Epidermal melanocyte (primary cell): Measurements from ENCODE around the gene FRMD8.
A peak's percentile ranks its signal among the peaks of the same experiment; 100 is the strongest.

Experiments
- DNase-seq: peaks from one replicate; pipeline ENCODE4 v3.0.0; 2011; ENCODE audit warnings: low spot score; ENCODE audit not compliant: insufficient read length

Gene FRMD8

DNA sequence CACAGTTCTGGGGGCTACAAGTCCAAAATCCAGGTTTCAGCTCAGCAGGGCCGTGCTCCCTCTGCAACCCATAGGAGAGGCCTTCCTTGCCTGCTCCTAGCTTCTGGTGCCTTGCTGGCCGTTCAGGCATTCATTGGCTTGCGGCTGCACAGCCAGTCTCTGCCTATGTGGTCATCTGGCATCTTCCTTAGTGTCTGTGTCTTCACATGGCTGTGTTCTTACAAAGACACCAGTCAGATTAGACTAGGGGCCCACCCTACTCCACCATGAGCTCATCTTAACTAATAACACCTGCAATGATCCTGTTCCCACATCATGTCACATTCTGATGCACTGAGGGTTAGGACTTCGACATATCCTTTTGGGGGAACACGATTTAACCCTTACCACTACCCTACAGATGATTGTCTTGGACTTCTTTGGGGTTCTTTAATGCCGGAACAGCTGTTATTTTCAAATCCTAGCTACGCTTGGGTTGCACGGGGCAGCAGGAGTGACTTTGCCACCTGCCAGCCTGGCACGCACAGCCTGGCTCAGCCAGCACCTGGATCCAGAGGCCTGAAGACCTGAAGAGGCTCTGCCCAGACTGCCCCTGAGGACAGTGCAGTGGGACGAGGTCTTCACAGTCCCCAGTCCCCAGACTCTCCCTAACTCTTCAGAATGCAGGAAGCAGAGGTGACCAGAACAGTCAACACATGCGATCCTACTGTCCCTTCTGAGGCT lies 28.5 kb downstream of the FRMD8 start:
- DNase-seq = no peak

DNA sequence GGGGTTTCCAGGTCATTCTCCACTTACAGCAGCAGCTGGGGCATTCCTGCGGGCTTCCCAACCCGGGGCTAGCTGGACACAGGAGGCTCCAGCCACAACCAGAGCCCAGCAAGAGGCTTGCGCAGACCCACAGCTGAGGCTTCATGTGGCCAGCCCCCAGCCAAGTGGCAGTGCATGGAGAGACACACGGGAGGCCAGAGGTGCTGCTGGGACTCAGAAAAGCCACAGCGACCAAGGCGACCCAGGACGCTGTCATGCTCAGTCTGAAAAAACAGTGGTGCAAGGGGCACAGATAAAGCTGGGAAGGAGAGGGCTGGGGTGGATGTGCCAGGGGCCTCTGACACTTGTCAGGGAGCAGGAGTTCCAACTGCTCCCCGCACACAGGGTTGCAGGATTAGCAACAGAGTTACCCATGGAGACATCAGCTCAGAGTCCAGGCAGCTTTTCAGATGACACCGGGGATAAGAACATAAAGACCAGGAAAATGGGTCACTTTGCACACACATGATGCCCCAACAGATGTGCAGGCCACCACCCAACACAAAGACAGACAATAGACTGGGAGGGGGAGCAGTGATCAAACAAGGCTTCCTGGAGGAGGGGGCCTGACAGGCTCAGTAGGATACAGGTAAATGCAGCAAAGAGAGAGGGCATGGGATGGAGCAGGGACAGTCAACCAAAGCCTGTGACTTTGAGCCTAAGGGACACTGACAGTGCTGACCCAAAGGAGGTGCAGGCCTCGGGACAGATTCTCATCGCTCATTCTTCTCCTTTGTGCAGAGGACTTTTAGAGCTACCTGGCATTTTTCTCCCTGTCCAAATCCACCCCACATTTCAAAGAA lies 29.3 kb downstream of the FRMD8 start:
- DNase-seq = no peak

DNA sequence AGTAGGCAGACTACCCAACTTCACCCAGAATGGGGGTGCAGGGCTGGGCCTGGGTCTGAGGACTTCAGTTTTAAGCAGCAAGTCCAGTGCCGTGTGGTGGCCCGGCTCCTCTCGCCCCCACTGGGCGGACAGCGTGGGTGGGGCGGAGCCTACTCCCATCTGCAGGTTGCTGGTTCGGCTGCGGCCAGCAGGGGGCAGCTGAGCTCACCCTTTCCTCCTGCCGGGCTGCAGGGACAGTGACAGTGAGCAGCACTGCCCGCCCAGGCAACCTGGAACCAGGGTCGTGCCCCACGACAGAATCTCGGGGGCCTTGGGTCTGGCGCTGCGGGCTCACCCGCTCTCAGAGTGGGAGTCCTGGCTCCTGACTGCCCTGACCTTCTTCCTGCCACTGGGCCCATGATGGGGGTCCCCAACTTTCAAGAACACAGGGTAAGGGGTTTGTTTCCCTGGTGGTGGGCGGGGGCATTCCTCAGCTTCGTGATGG lies 29.9 kb downstream of the FRMD8 start:
- DNase-seq = peak; percentile 86

DNA sequence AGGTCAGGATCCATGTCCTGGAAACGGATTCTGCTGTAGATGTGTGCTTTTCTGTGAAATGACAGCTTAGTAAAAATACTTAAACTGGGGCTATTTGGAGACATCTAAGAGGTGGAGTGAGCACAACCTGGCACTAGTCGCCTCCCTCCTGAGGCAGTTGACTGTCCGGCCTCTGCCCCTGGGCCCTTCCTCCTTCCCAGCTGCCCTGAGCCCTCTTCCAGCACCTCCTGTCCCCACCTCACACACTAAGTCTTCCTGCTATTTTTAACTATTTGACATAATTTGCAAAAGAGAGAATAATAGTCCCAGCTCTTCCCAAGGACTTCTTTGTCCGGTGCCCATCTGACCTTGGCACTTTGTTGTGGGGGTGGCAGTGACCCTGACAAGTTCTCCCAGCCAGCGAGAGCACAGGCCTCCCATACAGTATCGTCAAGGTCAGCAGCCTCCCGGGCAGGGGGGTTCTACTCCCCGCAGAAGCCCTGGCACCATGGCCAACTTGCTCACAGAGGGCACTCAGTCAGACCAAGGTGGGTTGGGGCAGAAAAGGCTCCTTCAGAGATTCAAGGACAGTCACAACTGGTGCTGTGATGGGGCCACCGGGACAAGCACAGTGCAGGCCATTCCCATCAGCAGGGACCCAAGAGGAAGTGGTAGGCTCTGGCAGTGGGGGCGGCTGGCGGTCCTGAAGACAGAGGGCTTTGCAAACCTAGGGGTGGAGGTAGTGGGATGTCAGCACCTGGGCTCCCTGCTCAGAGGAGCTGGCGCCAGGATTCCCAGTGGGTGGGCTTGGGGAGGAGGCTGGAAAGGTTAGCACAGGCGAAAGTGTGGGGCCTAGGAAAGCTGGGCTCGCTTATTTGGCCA lies 30.6 kb downstream of the FRMD8 start:
- no peak for DNase-seq

DNA sequence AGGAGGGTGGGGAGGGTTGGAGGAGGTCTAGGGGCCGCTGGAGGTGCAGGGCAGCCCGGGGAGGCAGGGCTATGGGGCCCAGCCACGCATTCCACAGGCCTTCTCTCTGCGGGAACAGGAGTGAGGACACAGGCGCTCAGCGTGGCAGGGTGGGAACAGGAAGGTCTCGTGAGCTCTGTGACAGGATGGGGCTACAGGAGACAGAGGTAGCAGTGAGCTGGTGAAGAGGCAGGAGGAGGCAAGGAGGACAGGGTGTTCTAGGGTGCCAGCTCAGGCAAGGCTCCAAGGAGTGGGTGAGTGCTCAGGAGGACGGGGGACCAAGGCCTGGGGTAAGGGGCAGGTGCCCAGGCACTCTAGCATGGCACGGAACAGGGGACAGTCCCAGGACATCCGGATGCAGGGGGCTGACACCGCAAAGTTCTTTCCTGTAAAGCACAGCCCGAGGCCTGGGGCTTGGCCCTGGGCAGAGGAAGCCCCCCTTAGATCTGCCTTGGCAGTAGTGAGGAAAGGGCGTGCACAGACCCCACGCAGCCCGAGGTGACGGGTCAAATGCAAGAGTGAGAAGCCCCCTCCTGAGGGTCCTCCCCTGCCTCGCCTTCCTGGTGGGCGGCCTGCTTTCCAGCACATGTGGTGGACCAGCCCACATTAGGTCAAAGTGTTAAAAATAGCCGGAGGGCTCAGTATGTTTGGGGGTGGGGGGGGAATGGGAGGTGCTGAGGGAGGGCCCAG lies 31.4 kb downstream of the FRMD8 start:
- no peak for DNase-seq

DNA sequence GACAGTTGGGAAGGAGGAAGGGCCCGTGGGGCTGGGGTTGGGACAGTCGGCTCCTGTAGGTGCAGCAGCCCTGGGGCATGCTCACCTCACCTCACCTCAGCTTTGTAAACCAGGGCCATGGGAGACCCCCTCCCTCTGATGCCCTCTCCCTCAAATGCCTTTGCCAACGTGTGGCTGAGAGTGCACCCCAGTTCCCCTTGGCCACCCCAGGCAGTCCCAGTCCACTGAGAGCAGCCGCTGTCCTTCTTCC lies 31.9 kb downstream of the FRMD8 start:
- DNase-seq = no peak

DNA sequence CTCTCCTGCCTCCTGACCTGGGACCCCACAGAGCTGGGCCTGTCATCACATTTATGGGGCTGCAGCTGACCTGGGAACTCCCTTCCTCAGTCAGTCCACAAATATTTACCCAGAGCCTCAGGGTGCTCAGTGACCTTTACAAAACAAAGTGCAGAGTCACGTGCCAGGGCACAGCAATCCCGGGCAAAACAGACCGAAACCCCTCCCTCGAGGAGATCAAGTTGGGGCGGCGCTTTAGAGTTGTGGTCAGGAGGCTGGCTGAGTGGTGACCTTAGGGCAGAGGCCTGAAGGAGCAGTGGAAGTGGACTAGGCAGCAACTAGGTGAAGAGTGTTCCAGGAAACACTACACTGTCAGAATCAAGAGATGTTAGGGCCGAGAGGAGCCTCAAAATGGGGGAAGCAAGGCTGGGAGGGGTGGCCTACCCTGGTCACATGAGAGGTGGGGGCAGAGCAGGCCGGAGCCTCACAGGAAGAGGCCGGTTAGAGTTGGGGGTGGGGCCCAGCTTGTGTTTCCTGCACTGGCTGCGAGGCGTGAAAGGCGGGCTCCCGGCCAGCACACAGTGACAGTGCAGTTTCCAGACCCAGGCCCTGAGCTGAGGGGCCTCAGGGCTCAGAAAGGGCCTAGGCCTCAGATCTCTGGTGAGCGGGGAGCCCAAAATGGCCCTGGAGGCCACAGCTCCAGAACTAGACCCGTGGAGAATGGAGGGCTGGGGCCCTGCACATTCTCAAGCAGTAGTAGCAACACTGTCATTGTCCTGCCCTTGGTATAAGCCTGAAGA lies 32.4 kb downstream of the FRMD8 start:
- peak; percentile 79 for DNase-seq

DNA sequence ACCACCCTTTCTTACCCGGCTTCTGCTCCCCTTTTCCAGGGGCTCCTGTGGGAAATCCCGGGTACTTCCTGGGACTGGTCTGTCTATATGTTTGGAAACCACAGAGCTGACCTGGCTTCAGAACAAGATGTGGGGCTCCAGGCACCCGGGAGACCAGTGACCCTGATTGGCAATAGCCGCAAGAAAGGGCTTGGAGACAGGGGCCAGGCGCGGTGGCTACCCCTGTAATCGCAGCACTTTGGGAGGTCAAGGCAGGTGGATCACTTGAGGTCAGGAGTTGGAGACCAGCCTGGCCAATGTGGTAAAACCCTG lies 33.0 kb downstream of the FRMD8 start:
- no peak for DNase-seq

DNA sequence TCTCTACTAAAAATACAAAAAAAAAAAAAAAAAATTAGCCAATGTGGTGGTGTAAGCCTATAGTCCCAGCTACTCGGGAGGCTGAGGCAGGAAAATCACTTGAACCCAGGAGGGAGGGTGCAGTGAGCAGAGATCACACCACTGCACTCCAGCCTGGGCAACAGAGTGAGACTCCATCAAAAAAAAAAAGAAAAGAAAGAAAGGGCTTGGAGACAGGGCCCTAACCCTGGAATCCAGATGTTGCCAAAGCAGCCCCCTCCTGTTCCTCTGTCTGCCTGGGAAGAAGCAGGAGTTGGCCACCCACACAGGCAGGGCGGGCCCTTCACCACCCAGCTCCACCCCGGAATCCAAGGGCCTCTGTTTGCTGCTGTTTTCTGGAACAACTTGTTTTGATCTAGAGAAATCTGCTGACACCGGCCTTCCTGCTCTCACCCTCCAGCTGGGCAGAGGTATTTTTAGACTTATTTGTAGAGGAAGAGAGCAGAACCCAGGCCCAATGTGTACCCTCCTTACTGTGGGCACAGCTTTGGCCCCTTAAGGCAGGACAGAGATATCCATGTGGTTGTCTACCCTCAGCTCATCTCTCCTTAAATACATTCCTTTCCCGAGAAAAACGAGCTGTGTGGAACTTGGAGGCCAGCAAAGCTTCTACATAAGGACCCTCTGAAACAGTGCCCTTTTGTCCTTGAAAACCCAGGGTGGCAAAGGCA lies 33.5 kb downstream of the FRMD8 start:
- DNase-seq = peak; percentile 50

DNA sequence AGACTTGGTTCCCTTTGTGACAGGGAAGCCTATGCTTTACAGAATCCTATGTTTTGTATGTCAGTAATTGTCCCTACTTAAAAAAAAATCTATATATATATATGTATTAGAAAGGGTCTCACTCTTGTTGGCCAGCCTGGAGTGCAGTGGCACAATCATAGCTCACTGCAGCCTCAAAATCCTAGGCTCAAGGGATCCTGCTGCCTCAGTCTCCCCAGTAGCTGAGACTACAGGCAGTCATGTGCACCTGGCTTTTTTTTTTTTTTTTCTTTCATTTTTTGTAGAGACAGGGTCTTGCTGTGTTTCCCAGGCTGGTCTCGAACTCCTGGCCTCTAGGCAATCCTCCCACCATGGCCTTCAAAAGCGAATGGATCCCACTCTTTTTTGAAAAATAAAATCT lies 34.1 kb downstream of the FRMD8 start:
- DNase-seq = no peak

DNA sequence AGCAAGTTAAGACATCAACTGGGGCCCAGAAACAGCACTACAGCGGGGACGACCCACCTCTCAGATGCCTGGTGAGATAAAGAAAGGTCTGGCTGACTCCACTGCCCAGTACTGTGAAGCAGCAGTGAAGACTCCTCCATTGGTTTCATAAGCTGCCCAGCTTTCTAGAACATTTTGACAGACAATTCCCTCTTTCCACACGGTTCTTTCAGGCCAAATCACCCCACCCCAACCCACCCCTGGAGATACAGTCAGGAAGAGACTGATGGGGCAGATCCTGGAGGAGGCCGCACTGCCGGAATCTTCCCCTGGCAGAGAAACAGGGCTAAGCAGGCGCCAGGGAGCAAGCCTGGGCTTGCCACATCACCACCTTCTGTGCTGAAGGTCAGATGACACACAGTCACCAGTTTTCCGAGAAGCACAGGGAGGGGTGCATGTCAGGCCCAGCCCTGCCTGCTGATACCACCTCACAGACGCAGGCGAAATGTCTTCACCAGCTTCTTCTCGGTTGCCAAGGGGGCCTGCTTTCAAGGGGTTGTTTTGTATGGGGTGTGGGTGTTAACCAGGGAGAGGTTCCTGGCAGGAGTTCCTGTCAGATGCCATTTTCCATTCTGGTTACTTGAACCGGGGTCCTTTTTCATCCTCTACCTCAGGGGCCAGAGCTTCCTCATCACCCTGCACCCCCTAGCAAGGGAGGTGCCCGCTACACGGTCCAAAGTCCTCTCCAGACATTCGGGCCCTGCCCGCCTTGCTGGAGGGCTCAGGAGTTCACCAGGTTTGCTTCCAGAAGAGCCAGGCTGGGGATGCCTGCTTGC lies 34.7 kb downstream of the FRMD8 start:
- peak; percentile 57 for DNase-seq

DNA sequence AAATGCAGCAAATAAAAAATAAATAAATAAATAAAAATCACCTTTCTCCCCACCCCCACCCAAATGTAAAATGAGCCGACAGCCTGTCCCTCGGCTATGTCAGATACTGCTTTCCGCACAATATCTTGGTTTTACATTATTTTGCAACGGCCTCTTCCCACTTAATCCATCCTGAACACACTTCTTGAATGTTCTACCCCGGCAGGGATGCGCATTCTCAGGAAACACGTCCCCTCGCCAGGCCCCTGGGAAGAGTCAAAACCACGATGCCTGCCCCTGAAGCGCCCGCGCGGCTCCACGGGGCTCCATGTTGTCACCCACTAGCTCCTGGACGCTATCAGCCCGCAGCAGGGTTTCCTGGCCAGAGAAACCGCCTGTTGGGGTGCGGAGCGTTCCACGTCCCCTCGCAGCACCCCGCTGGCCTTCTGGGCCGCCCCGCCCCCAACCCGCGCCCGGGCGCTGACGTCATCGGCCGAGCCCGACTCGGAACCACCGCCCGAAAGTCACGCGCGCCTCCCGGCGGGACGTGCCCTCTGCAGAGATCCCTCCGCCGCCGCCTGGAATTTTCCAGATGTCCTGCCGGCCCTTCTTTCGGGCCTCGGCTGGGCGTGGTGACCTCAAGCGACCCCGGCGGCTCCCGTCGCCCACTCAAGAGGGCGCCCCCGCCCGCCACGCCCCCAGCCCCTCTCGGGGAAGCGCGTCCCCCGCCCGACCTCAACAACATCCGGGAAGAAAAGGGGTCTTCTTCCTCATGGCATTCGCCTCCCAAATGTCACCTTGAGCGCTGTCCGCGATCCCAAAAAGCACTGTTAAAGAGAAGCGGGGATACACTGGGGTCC lies 35.6 kb downstream of the FRMD8 start:
- no peak for DNase-seq

DNA sequence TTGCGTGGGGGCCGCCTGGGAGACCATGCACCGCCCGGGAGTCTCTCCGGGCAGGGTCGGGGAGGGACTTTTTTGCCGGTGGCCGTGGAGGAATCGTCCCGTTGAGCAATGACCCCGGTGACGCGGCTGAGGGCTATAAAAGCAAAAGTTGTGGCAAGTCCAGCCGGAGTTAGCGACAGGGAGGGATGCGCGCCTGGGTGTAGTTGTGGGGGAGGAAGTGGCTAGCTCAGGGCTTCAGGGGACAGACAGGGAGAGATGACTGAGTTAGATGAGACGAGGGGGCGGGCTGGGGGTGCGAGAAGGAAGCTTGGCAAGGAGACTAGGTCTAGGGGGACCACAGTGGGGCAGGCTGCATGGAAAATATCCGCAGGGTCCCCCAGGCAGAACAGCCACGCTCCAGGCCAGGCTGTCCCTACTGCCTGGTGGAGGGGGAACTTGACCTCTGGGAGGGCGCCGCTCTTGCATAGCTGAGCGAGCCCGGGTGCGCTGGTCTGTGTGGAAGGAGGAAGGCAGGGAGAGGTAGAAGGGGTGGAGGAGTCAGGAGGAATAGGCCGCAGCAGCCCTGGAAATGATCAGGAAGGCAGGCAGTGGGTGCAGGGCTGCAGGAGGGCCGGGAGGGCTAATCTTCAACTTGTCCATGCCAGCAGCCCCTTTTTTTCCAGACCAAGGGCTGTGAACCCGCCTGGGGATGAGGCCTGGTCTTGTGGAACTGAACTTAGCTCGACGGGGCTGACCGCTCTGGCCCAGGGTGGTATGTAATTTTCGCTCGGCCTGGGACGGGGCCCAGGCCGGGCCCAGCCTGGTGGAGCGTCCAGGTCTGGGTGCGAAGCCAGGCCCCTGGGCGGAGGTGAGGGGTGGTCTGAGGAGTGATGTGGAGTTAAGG lies 36.4 kb downstream of the FRMD8 start, which contains the start of gene NEAT1:
TSS of gene NEAT1 (plus strand) at position 166 of the 883 bp plus-strand sequence.
- DNase-seq = peak; percentile 37

DNA sequence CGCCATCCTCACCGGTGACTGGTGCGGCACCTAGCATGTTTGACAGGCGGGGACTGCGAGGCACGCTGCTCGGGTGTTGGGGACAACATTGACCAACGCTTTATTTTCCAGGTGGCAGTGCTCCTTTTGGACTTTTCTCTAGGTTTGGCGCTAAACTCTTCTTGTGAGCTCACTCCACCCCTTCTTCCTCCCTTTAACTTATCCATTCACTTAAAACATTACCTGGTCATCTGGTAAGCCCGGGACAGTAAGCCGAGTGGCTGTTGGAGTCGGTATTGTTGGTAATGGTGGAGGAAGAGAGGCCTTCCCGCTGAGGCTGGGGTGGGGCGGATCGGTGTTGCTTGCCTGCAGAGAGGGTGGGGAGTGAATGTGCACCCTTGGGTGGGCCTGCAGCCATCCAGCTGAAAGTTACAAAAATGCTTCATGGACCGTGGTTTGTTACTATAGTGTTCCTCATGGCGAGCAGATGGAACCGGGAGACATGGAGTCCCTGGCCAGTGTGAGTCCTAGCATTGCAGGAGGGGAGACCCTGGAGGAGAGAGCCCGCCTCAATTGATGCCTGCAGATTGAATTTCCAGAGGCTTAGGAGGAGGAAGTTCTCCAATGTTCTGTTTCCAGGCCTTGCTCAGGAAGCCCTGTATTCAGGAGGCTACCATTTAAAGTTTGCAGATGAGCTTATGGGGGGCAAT lies 37.2 kb downstream of the FRMD8 start:
- DNase-seq = no peak

DNA sequence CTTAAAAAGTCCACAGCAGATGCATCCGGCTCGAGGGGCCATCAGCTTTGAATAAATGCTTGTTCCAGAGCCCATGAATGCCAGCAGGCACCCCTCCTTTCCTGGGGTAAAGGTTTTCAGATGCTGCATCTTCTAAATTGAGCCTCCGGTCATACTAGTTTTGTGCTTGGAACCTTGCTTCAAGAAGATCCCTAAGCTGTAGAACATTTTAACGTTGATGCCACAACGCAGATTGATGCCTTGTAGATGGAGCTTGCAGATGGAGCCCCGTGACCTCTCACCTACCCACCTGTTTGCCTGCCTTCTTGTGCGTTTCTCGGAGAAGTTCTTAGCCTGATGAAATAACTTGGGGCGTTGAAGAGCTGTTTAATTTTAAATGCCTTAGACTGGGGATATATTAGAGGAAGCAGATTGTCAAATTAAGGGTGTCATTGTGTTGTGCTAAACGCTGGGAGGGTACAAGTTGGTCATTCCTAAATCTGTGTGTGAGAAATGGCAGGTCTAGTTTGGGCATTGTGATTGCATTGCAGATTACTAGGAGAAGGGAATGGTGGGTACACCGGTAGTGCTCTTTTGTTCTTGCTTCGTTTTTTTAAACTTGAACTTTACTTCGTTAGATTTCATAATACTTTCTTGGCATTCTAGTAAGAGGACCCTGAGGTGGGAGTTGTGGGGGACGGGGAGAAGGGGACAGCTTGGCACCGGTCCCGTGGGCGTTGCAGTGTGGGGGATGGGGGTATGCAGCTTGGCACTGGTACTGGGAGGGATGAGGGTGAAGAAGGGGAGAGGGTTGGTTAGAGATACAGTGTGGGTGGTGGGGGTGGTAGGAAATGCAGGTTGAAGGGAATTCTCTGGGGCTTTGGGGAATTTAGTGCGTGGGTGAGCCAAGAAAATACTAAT lies 38.0 kb downstream of the FRMD8 start:
- no peak for DNase-seq
